Activated CD4-positive, alpha-beta T cell treated with anti-CD3 and anti-CD28 coated beads, Interleukin-2, amount 10 ng/mL, durations not matched to agents 24 days and 14 days (primary cell): ENCODE results near the gene MICA. TPM values are rescaled to one million over a fixed set of nuclear protein-coding genes. Genes with fewer than 3 reads are reported as not detected.
"Not testable (repeated sequence)": the region's sequence is repeated elsewhere in the genome, so short reads cannot be mapped to it uniquely, and the experiment has no call there.

Source experiments
- DNase-seq: peaks from one replicate; pipeline ENCODE4 v3.0.0; 2022
- H3K27ac Mint-ChIP-seq: one replicate; pipeline ENCODE4 v1.8.0; 2022; ENCODE audit warnings: mild to moderate bottlenecking, mixed read lengths
- H3K27me3 Mint-ChIP-seq: one replicate; pipeline ENCODE4 v1.8.0; 2022; ENCODE audit warnings: mixed read lengths
- H3K36me3 Mint-ChIP-seq: one replicate; pipeline ENCODE4 v1.8.0; 2022; ENCODE audit warnings: low read depth, mild to moderate bottlenecking, mixed read lengths
- H3K4me1 Mint-ChIP-seq: one replicate; pipeline ENCODE4 v1.8.0; 2021; ENCODE audit warnings: mixed read lengths
- H3K4me3 Mint-ChIP-seq: one replicate; pipeline ENCODE4 v1.8.0; 2022; ENCODE audit warnings: mild to moderate bottlenecking, moderate library complexity, mixed read lengths
- H3K9me3 Mint-ChIP-seq: one replicate; pipeline ENCODE4 v1.8.0; 2021; ENCODE audit warnings: mixed read lengths
- intact Hi-C: fragments of 100-400 bp; cut with micrococcal nuclease; formaldehyde crosslinking; loops from one replicate; pipeline ENCODE4 v1.15.1; 2023
- total RNA-seq: library from RNA; stranded (reverse); gene quantifications from 2 replicates; pipeline ENCODE4 v1.2.3, GENCODE V29; 2022

Gene MICA
- total RNA-seq, 1 donor from 2014 or later = 6.5 TPM

- H3K4me1 Mint-ChIP-seq, intact Hi-C loops, H3K4me3 Mint-ChIP-seq, DNase-seq, H3K9me3 Mint-ChIP-seq, H3K27ac Mint-ChIP-seq, H3K36me3 Mint-ChIP-seq: not testable (repeated sequence)
- H3K27me3 Mint-ChIP-seq = peaks cover 16% of the 10 kb centered on the region
Observed at GRCh38 chr6:31389802-31390132, 13.6 kb upstream of the MICA start.

GRCh38 chr6:31393932-31394331 lies 9.5 kb upstream of the MICA start:
- intact Hi-C loops = no loop called here
- H3K9me3 Mint-ChIP-seq = no peaks in the 10 kb centered on the region
- H3K4me3 Mint-ChIP-seq = no peak overlapping the region
- no peak overlapping the region for H3K27ac Mint-ChIP-seq
- DNase-seq = peak; percentile 50
- H3K27me3 Mint-ChIP-seq = no peaks in the 10 kb centered on the region
- H3K36me3 Mint-ChIP-seq = no peaks in the 10 kb centered on the region
- H3K4me1 Mint-ChIP-seq = peaks cover 13% of the 10 kb centered on the region

DNA sequence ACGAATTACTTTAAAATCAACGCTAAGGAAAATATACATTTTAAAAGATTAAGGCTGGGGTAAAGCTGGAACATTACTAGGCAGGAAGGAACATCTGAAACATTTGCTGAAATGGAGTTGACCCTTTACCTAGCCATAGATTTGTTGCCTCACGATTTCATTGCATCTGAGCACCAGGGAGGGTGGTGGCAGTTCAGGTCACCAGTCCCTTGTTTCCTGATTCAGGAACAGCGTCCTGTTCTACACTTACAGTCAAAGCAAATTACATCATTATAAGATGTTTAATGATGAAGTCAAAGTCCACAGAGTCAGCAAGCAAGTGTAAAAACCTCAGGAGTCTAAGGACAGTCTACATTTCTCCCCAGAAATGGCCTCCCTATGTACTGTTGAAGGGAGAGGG lies 9.0 kb upstream of the MICA start:
- Mint-ChIP-seq H3K27ac (no peak overlapping the region), H3K4me1 (peaks cover 14% of the 10 kb centered on the region), H3K36me3 (no peaks in the 10 kb centered on the region), H3K27me3 (no peaks in the 10 kb centered on the region), H3K4me3 (no peak overlapping the region), H3K9me3 (no peaks in the 10 kb centered on the region)
- intact Hi-C loops = no loop called here
- DNase-seq = peak; percentile 45

GRCh38 chr6:31395832-31396231 lies 7.6 kb upstream of the MICA start:
- no peaks in the 10 kb centered on the region for H3K36me3 Mint-ChIP-seq
- peaks cover 21% of the 10 kb centered on the region for H3K4me1 Mint-ChIP-seq
- H3K27me3 Mint-ChIP-seq = peaks cover 2% of the 10 kb centered on the region
- DNase-seq = no peak
- intact Hi-C loops = no loop called here
- H3K9me3 Mint-ChIP-seq = no peaks in the 10 kb centered on the region
- H3K27ac Mint-ChIP-seq = peak overlapping the region; percentile 16
- H3K4me3 Mint-ChIP-seq = no peak overlapping the region

GRCh38 chr6:31396422-31397152 lies 6.8 kb upstream of the MICA start:
- H3K36me3 Mint-ChIP-seq = no peaks in the 10 kb centered on the region
- H3K4me1 Mint-ChIP-seq = peaks cover 29% of the 10 kb centered on the region
- no peak overlapping the region for H3K4me3 Mint-ChIP-seq
- H3K9me3 Mint-ChIP-seq = no peaks in the 10 kb centered on the region
- peak; percentile 97 for DNase-seq
- intact Hi-C loops = no loop called here
- H3K27me3 Mint-ChIP-seq = peaks cover 2% of the 10 kb centered on the region
- H3K27ac Mint-ChIP-seq = no peak overlapping the region

- H3K9me3 Mint-ChIP-seq, H3K4me3 Mint-ChIP-seq, H3K27ac Mint-ChIP-seq, H3K36me3 Mint-ChIP-seq, intact Hi-C loops, DNase-seq, H3K27me3 Mint-ChIP-seq: not testable (repeated sequence)
- H3K4me1 Mint-ChIP-seq = peaks cover 34% of the 10 kb centered on the region
Observed at GRCh38 chr6:31397153-31397499, 6.3 kb upstream of the MICA start.

GRCh38 chr6:31397901-31398525 lies 5.4 kb upstream of the MICA start:
- intact Hi-C loops = no loop called here
- Mint-ChIP-seq H3K27me3 (peaks cover 2% of the 10 kb centered on the region), H3K36me3 (no peaks in the 10 kb centered on the region), H3K27ac (no peak overlapping the region), H3K9me3 (no peaks in the 10 kb centered on the region), H3K4me3 (no peak overlapping the region), H3K4me1 (peaks cover 42% of the 10 kb centered on the region)
- no peak for DNase-seq

GRCh38 chr6:31399589-31400466 lies 3.6 kb upstream of the MICA start:
- Mint-ChIP-seq H3K9me3 (no peaks in the 10 kb centered on the region), H3K4me1 (peaks cover 47% of the 10 kb centered on the region), H3K27ac (peak overlapping the region; percentile 91), H3K27me3 (peaks cover 2% of the 10 kb centered on the region), H3K36me3 (no peaks in the 10 kb centered on the region), H3K4me3 (peak overlapping the region; percentile 86)
- DNase-seq = peak; percentile 90
- intact Hi-C loops = loop anchor here (1.0 to 5.0 kb wide), 2 partner anchors 41 to 97 kb away; partner anchors contain the start of gene MICB

DNA sequence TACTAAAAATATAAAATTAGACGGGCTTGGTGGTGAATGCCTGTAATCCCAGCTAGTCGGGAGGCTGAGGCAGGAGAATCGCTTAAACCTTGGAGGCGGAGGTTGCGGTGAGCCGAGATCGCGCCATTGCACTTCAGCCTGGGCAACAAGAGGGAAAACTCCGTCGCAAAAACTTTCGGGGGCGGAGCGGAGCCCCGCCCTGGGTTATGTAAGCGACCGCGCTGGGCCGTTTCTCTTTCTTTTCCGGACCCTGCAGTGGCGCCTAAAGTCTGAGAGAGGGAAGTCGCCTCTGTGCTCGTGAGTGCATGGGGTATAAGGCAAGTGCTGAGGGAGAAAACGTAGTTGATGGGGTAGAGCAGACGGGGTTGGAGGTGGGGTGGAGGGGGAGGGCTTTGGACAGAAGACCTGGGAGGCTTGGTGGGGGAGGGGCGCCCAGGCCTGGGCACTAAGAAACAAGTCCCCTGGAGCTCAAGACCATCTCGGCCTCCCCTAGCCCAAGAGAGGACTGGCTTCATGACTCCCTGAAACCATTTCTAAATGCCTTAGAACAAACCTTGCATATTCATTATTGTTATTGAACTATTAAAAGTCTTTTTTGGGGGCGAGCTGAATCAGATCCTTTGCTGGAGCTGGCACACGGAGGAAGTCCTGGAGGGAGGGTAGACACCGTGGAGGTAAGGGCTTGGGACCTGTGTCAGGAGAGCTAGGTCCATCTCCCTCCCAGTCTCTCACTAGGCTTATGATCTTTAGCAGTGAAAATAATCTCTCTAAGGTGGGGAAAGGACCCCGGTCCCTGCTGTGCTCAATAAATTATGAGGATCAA lies 2.7 kb upstream of the MICA start:
- Mint-ChIP-seq H3K36me3 (peaks cover 2% of the 10 kb centered on the region), H3K4me3 (peak overlapping the region; percentile 86), H3K9me3 (no peaks in the 10 kb centered on the region), H3K4me1 (peaks cover 46% of the 10 kb centered on the region), H3K27me3 (peaks cover 2% of the 10 kb centered on the region), H3K27ac (peak overlapping the region; percentile 91)
- DNase-seq = peak; percentile 91
- intact Hi-C loops = loop anchor here (5.0 kb wide), 1 partner anchor 97 kb away; the partner anchor contains the start of gene MICB

- peaks cover 6% of the 10 kb centered on the region for H3K36me3 Mint-ChIP-seq
- peaks cover 51% of the 10 kb centered on the region for H3K4me1 Mint-ChIP-seq
- no peaks in the 10 kb centered on the region for H3K9me3 Mint-ChIP-seq
- peak; percentile 65 for DNase-seq
- H3K27me3 Mint-ChIP-seq = peaks cover 2% of the 10 kb centered on the region
- peak overlapping the region; percentile 0 for H3K27ac Mint-ChIP-seq
- intact Hi-C loops = loop anchor here (5.0 kb wide), 1 partner anchor 96 kb away; the partner anchor contains the start of gene MICB
- peak overlapping the region; percentile 86 for H3K4me3 Mint-ChIP-seq
Observed at GRCh38 chr6:31401403-31401802, 2.0 kb upstream of the MICA start.

GRCh38 chr6:31402324-31403282 lies 792 bp upstream of the MICA start:
- H3K4me3 Mint-ChIP-seq = peak overlapping the region; percentile 86
- H3K4me1 Mint-ChIP-seq = peaks cover 56% of the 10 kb centered on the region
- DNase-seq = peak; percentile 79
- peaks cover 15% of the 10 kb centered on the region for H3K36me3 Mint-ChIP-seq
- intact Hi-C loops = loop anchor here (5.0 kb wide), 1 partner anchor 95 kb away; the partner anchor contains the start of gene MICB
- peak overlapping the region; percentile 68 for H3K27ac Mint-ChIP-seq
- peaks cover 2% of the 10 kb centered on the region for H3K27me3 Mint-ChIP-seq
- H3K9me3 Mint-ChIP-seq = no peaks in the 10 kb centered on the region

GRCh38 chr6:31404061-31404364 lies 618 bp downstream of the MICA start:
- H3K4me3 Mint-ChIP-seq = peak overlapping the region; percentile 86
- peak overlapping the region; percentile 69 for H3K27ac Mint-ChIP-seq
- H3K4me1 Mint-ChIP-seq = peaks cover 57% of the 10 kb centered on the region
- intact Hi-C loops = loop anchor here (5.0 kb wide), 1 partner anchor 93 kb away; the partner anchor contains the start of gene MICB
- not testable (repeated sequence) for H3K27me3 Mint-ChIP-seq, DNase-seq, H3K9me3 Mint-ChIP-seq
- peaks cover 17% of the 10 kb centered on the region for H3K36me3 Mint-ChIP-seq
